Neural cell (in vitro differentiated cells): ENCODE measurements around the gene PSRC1. TPM values are rescaled to one million over a fixed set of nuclear protein-coding genes. Genes with fewer than 3 reads are reported as not detected.

Experiments
- H2AFZ ChIP-seq: fragments of 200-600, 300-800 bp; sonication (generic), shearing (Covaris generic); 2 replicates; pipeline ENCODE4 v1.6.0; 2014; ENCODE audit warnings: low read depth, mild to moderate bottlenecking, antibody characterized with exemption, low read length, moderate library complexity
- H3F3A ChIP-seq: fragments of 200-600 bp; shearing (Covaris generic); 2 replicates; pipeline ENCODE4 v1.6.1; 2016; ENCODE audit warnings: mild to moderate bottlenecking, moderate library complexity, mixed read lengths, antibody characterized with exemption, low read length; ENCODE audit not compliant: insufficient read depth, poor library complexity, severe bottlenecking
- H3K27ac ChIP-seq: fragments of 200-600, 300-800 bp; sonication (generic), shearing (Covaris generic); 2 replicates; pipeline ENCODE4 v1.5.1; 2014; ENCODE audit warnings: mild to moderate bottlenecking, low read length, moderate library complexity
- H3K27me3 ChIP-seq: fragments of 300-800, 200-600 bp; sonication (generic), shearing (Covaris generic); 2 replicates; pipeline ENCODE4 v1.6.0; 2014; ENCODE audit warnings: mild to moderate bottlenecking, low read depth, low read length, moderate library complexity; ENCODE audit not compliant: insufficient read depth
- H3K36me3 ChIP-seq: fragments of 300-800, 200-600 bp; sonication (generic), shearing (Covaris generic); 2 replicates; pipeline ENCODE4 v1.5.1; 2014; ENCODE audit warnings: mild to moderate bottlenecking, antibody characterized with exemption, low read length, moderate library complexity; ENCODE audit not compliant: insufficient read depth
- H3K4me2 ChIP-seq: fragments of 300-800, 200-600 bp; sonication (generic), shearing (Covaris generic); 2 replicates; pipeline ENCODE4 v1.6.0; 2014; ENCODE audit warnings: mild to moderate bottlenecking, low read length
- H3K4me3 ChIP-seq: fragments of 300-800, 200-600 bp; sonication (generic), shearing (Covaris generic); 2 replicates; pipeline ENCODE4 v1.5.1; 2014; ENCODE audit warnings: mild to moderate bottlenecking, low read length, moderate library complexity
- H3K79me2 ChIP-seq: fragments of 200-600 bp; shearing (Covaris generic); replicated peaks from 2 replicates; pipeline ENCODE4 v1.6.0; 2014; ENCODE audit warnings: mild to moderate bottlenecking, low read length, moderate library complexity; ENCODE audit not compliant: insufficient read depth
- H3K9ac ChIP-seq: fragments of 300-800, 200-600 bp; sonication (generic), shearing (Covaris generic); 2 replicates; pipeline ENCODE4 v1.6.1; 2016; ENCODE audit warnings: mild to moderate bottlenecking, low read length, mixed read lengths
- H3K9me2 ChIP-seq: fragments of 200-600 bp; shearing (Covaris generic); 2 replicates; pipeline ENCODE4 v1.6.1; 2016; ENCODE audit warnings: mild to moderate bottlenecking, low read length, mixed read lengths; ENCODE audit not compliant: insufficient read depth
- H3K9me3 ChIP-seq: fragments of 200-600, 300-800 bp; sonication (generic), shearing (Covaris generic); 2 replicates; pipeline ENCODE4 v1.6.1; 2016; ENCODE audit warnings: mild to moderate bottlenecking, mixed run types, low read length, moderate library complexity, mixed read lengths
- H4K20me1 ChIP-seq: fragments of 200-600 bp; shearing (Covaris generic); 2 replicates; pipeline ENCODE4 v1.6.1; 2016; ENCODE audit warnings: mild to moderate bottlenecking, mixed run types; ENCODE audit not compliant: insufficient read depth
- CTCF ChIP-seq: fragments of 450-650 bp; IDR thresholded peaks from 2 replicates; pipeline ENCODE4 v1.5.1; 2014; ENCODE audit warnings: antibody characterized with exemption, mild to moderate bottlenecking, moderate library complexity; ENCODE audit not compliant: poor library complexity, severe bottlenecking
- EP300 ChIP-seq: fragments of 450-650 bp; conservative IDR thresholded peaks from 2 replicates; pipeline ENCODE4 v1.6.1; 2014; ENCODE audit warnings: antibody characterized with exemption, mild to moderate bottlenecking, moderate library complexity; ENCODE audit not compliant: poor library complexity, severe bottlenecking
- EZH2 ChIP-seq: fragments of 200-600, 300-800 bp; shearing (Covaris generic), sonication (generic); IDR thresholded peaks from 2 replicates; pipeline ENCODE4 v1.6.1; 2014; ENCODE audit warnings: antibody characterized with exemption, low read length, borderline replicate concordance, mild to moderate bottlenecking; ENCODE audit not compliant: insufficient read depth, poor library complexity, severe bottlenecking
- MXI1 ChIP-seq: fragments of 450-650 bp; conservative IDR thresholded peaks from 2 replicates; pipeline ENCODE4 v1.6.1; 2014; ENCODE audit warnings: antibody characterized with exemption, mild to moderate bottlenecking; ENCODE audit not compliant: poor library complexity, severe bottlenecking
- POLR2AphosphoS5 ChIP-seq: IDR thresholded peaks from 2 replicates; pipeline ENCODE4 v1.6.1; 2012
- RAD21 ChIP-seq: fragments of 450-650 bp; conservative IDR thresholded peaks from 2 replicates; pipeline ENCODE4 v1.6.1; 2014; ENCODE audit warnings: antibody characterized with exemption, mild to moderate bottlenecking, moderate library complexity
- SMC3 ChIP-seq: fragments of 450-650 bp; conservative IDR thresholded peaks from 2 replicates; pipeline ENCODE4 v1.6.1; 2014; ENCODE audit warnings: antibody characterized with exemption, mild to moderate bottlenecking, moderate library complexity; ENCODE audit not compliant: poor library complexity
- TAF1 ChIP-seq: IDR thresholded peaks from 2 replicates; pipeline ENCODE4 v1.6.1; 2012; ENCODE audit warnings: low read depth
- polyA plus RNA-seq: library from polyadenylated mRNA; depleted of rRNA; stranded (reverse); fragments of >200 nt; gene quantifications from 2 replicates; pipeline ENCODE4 v1.2.3, GENCODE V29; 2014
- TF ChIP-seq, protein P1 (sequence below): IDR thresholded peaks from 2 replicates; pipeline ENCODE4 v1.6.1; 2012; ENCODE audit warnings: borderline replicate concordance

The PSRC1 gene
- polyA plus RNA-seq, 1 donor from 2014 or later = 5.4 TPM

DNA sequence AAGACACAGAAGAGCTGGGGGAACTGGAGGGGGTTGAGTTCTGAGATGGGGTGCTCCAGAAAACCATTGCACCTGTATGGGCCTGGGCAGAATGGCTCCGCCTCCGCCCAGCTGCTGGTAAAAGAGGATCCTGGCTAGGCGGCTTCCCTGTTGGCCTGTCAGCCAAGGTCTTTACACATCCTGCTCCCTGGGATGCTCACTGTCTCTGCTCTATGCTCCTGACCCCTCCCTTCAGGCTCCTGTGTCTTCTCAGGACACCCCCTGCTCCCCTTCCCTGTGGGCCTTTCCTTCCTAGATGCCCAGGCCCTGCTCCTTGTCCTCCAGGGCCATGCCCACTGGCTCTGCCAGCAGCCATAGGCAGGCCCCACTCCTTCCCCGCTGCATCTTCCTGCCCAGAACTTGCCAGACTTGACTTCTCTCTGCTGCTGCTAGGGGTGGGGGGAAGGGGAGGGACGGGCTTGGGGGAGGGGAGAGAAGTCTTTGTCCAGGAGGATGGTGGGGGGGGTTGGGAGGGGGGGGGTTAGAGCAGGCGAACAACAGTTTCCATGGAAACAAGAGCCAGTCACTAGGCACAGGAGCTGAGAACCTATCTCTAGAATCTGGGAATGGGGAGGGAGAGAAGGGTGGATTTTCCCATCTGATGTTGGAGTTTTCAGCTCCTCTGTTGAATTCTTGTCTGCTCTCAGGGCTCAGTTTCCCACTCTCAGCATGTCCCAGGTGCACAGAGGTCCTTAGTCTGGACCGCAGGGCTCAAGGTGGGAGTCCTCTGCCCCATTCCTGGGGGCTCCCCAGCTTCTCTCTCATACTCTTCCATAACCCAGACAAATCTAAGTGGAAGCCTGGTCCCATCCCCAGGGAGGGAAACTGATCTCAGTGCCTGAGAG lies 23.0 kb downstream of the PSRC1 start:
- H4K20me1 ChIP-seq = no peaks in the 10 kb centered on the region
- H3K27me3 ChIP-seq = no peaks in the 10 kb centered on the region
- H3K36me3 ChIP-seq = peaks cover 8% of the 10 kb centered on the region
- peaks cover 16% of the 10 kb centered on the region for H3K79me2 ChIP-seq
- peak overlapping the region; percentile 30 for H3K4me2 ChIP-seq
- H3K9me2 ChIP-seq = no peaks in the 10 kb centered on the region
- no peaks in the 10 kb centered on the region for H3K9me3 ChIP-seq
- H3K4me3 ChIP-seq = peak overlapping the region; percentile 39
- peak overlapping the region; percentile 57 for H3K9ac ChIP-seq
- TF ChIP-seq MXI1 = no peak
- no peak for TF ChIP-seq TAF1
- peak; percentile 13 for TF ChIP-seq POLR2AphosphoS5
- peak overlapping the region; percentile 82 for H3K27ac ChIP-seq
- H3F3A ChIP-seq = no peaks in the 10 kb centered on the region
- no peak overlapping the region for H2AFZ ChIP-seq

DNA sequence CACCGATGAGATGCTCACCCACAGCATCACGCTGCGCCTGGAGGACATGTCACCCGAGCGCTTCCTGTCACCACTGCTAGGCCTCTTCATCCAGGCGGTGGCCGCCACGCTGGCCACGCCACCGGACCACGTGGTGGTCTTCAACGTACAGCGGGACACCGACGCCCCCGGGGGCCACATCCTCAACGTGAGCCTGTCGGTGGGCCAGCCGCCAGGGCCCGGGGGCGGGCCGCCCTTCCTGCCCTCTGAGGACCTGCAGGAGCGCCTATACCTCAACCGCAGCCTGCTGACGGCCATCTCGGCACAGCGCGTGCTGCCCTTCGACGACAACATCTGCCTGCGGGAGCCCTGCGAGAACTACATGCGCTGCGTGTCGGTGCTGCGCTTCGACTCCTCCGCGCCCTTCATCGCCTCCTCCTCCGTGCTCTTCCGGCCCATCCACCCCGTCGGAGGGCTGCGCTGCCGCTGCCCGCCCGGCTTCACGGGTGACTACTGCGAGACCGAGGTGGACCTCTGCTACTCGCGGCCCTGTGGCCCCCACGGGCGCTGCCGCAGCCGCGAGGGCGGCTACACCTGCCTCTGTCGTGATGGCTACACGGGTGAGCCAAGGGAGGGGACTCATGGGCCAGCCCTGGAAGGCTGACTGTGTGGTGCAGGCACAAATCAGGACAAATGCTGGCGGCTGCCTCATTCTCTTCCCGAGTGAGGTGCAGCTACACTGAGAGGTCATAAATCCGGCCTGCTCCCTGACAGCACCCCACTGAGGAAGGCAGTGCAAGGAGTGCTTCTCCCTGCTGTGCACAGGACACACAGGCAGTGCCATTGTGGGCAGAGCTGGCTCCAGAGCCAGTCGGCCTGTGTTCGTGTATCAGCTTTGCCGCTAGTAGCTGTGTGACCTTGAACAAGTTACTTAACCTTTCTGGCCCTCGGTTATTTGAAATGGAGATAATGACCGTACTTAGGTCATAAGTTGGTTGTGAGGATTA lies 24.2 kb downstream of the PSRC1 start:
- H3K4me3 ChIP-seq = no peak overlapping the region
- peaks cover 27% of the 10 kb centered on the region for H3K79me2 ChIP-seq
- H3K9ac ChIP-seq = peak overlapping the region; percentile 57

More for the DNA sequence above, 24.2 kb downstream of the PSRC1 start:
- Histone ChIP-seq H3F3A (no peaks in the 10 kb centered on the region), H3K9me3 (no peaks in the 10 kb centered on the region), H3K9me2 (no peaks in the 10 kb centered on the region), H3K27me3 (no peaks in the 10 kb centered on the region), H3K27ac (peak overlapping the region; percentile 82), H3K36me3 (peaks cover 8% of the 10 kb centered on the region), H3K4me2 (no peak overlapping the region), H4K20me1 (no peaks in the 10 kb centered on the region), H2AFZ (no peak overlapping the region)
- TF ChIP-seq SMC3 (no peak), CTCF (no peak), TAF1 (no peak), RAD21 (no peak), POLR2AphosphoS5 (no peak), EZH2 (no peak), MXI1 (no peak), EP300 (no peak)
- TF ChIP-seq, protein P1, sequence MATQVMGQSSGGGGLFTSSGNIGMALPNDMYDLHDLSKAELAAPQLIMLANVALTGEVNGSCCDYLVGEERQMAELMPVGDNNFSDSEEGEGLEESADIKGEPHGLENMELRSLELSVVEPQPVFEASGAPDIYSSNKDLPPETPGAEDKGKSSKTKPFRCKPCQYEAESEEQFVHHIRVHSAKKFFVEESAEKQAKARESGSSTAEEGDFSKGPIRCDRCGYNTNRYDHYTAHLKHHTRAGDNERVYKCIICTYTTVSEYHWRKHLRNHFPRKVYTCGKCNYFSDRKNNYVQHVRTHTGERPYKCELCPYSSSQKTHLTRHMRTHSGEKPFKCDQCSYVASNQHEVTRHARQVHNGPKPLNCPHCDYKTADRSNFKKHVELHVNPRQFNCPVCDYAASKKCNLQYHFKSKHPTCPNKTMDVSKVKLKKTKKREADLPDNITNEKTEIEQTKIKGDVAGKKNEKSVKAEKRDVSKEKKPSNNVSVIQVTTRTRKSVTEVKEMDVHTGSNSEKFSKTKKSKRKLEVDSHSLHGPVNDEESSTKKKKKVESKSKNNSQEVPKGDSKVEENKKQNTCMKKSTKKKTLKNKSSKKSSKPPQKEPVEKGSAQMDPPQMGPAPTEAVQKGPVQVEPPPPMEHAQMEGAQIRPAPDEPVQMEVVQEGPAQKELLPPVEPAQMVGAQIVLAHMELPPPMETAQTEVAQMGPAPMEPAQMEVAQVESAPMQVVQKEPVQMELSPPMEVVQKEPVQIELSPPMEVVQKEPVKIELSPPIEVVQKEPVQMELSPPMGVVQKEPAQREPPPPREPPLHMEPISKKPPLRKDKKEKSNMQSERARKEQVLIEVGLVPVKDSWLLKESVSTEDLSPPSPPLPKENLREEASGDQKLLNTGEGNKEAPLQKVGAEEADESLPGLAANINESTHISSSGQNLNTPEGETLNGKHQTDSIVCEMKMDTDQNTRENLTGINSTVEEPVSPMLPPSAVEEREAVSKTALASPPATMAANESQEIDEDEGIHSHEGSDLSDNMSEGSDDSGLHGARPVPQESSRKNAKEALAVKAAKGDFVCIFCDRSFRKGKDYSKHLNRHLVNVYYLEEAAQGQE = no peak
